Activated naive CD4-positive, alpha-beta T cell treated with anti-CD3 and anti-CD28 coated beads, Interleukin-2, amount 50 U/mL, for 24 hours (primary cell): ENCODE results near the gene RIPPLY3.
"Not testable (repeated sequence)": the region's sequence is repeated elsewhere in the genome, so short reads cannot be mapped to it uniquely, and the experiment has no call there.

Source experiments
- H3K27ac Mint-ChIP-seq: one replicate; pipeline ENCODE4 v1.8.0; 2021; ENCODE audit warnings: mild to moderate bottlenecking, mixed read lengths
- H3K27me3 Mint-ChIP-seq: one replicate; pipeline ENCODE4 v1.8.0; 2021; ENCODE audit warnings: mixed read lengths
- H3K36me3 Mint-ChIP-seq: one replicate; pipeline ENCODE4 v1.8.0; 2021; ENCODE audit warnings: mixed read lengths
- H3K4me1 Mint-ChIP-seq: one replicate; pipeline ENCODE4 v1.8.0; 2021; ENCODE audit warnings: mixed read lengths
- H3K4me3 Mint-ChIP-seq: one replicate; pipeline ENCODE4 v1.8.0; 2021; ENCODE audit warnings: mild to moderate bottlenecking, mixed read lengths
- H3K9me3 Mint-ChIP-seq: one replicate; pipeline ENCODE4 v1.8.0; 2021; ENCODE audit warnings: mixed read lengths

RIPPLY3 gene

GRCh38 chr21:36994501-36995158, 11.9 kb upstream of the RIPPLY3 start:
- Mint-ChIP-seq H3K27ac (no peak overlapping the region), H3K36me3 (no peaks in the 10 kb centered on the region), H3K9me3 (no peaks in the 10 kb centered on the region), H3K4me1 (peaks cover 4% of the 10 kb centered on the region), H3K27me3 (no peaks in the 10 kb centered on the region), H3K4me3 (no peak overlapping the region)

- not testable (repeated sequence) for H3K27me3 Mint-ChIP-seq, H3K4me3 Mint-ChIP-seq, H3K9me3 Mint-ChIP-seq, H3K36me3 Mint-ChIP-seq, H3K4me1 Mint-ChIP-seq, H3K27ac Mint-ChIP-seq
Measured at GRCh38 chr21:36995285-36995684, 11.2 kb upstream of the RIPPLY3 start.

DNA sequence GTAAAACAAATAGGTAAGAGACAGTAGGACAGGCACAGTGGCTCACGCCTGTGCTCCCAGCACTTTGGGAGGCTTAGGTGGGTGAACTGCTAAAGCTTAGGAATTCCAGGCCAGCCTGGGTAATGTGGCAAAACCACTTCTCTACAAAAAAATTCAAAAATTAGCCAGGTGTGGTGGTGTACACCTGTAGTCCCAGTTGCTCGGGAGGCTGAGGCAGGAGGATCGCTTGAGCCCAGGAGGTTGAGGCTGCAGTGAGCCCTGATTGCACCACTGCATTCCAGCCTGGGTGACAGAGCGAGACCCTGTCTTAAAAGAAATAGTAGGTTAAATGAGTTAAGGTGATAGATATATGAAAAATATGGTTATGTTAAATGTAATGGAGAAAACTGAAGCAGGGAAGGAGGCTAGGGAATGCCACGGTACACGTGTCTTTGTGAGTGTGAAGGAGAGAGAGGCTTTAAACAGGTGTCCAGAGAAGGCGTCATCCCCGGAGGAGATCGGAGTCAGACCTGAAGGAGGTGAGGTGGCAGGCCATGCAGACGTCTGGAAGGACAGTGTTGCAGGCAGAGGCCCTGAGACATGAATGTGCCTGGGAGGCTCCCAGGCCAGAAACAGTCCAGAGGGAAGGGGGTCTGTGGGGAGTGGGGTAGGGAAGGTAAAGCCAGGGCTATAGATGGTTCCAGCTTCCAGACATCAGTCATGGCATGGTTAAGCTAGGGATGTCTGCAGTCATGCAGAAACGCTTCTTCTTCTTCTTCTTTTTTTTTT, 7.2 kb upstream of the RIPPLY3 start:
- H3K9me3 Mint-ChIP-seq: no peaks in the 10 kb centered on the region
- no peaks in the 10 kb centered on the region for H3K27me3 Mint-ChIP-seq
- peaks cover 16% of the 10 kb centered on the region for H3K4me1 Mint-ChIP-seq
- H3K36me3 Mint-ChIP-seq: no peaks in the 10 kb centered on the region
- no peak overlapping the region for H3K4me3 Mint-ChIP-seq
- H3K27ac Mint-ChIP-seq: no peak overlapping the region

- Mint-ChIP-seq H3K9me3 (no peaks in the 10 kb centered on the region), H3K4me1 (peaks cover 16% of the 10 kb centered on the region), H3K27ac (peak overlapping the region; percentile 36), H3K36me3 (no peaks in the 10 kb centered on the region), H3K27me3 (no peaks in the 10 kb centered on the region), H3K4me3 (no peak overlapping the region)
Measured at GRCh38 chr21:37000381-37000780, 6.1 kb upstream of the RIPPLY3 start.

DNA sequence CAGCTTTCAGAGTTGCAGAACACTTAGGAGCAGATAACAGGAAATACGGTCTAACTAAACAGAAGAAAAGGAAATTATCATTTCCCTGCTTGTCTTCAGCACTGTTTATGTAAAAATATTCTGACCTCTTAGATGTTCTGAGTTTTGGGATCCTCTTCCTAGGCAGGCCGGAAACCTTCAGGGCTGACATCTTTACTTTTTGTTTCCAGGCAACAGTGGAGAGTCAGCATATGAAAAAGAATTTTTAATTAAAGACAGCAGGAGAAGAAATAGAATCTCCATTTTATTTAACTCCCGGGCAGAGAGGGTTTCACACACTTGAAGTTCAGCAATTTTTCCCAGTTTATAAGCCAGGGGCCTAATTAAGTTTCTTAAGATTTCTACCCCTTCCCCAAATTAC, 5.1 kb upstream of the RIPPLY3 start:
- H3K4me1 Mint-ChIP-seq: peaks cover 16% of the 10 kb centered on the region
- H3K27ac Mint-ChIP-seq: peak overlapping the region; percentile 8
- no peaks in the 10 kb centered on the region for H3K27me3 Mint-ChIP-seq
- H3K36me3 Mint-ChIP-seq: no peaks in the 10 kb centered on the region
- H3K9me3 Mint-ChIP-seq: no peaks in the 10 kb centered on the region
- no peak overlapping the region for H3K4me3 Mint-ChIP-seq

GRCh38 chr21:37002851-37003250, 3.7 kb upstream of the RIPPLY3 start:
- not testable (repeated sequence) for H3K36me3 Mint-ChIP-seq, H3K27me3 Mint-ChIP-seq, H3K27ac Mint-ChIP-seq, H3K4me3 Mint-ChIP-seq, H3K9me3 Mint-ChIP-seq
- peaks cover 19% of the 10 kb centered on the region for H3K4me1 Mint-ChIP-seq

DNA sequence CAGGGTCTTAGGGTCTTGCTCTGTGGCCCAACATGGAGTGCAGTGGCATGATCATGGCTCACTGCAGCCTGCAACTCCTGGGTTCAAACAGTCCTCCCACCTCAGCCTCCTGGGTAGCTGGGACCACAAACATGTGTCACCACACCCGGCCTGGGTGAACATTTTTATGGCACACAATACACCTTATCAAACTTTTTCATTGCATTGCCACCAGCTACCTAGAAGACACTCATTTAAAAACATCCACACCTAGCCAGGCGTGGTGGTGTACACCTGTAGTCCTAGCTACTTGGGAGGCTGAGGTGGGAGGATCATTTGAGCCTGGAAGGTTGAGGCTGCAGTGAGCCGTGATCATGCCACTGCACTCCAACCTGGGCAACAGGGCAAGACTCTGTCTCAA, 2.6 kb upstream of the RIPPLY3 start:
- peaks cover 19% of the 10 kb centered on the region for H3K4me1 Mint-ChIP-seq
- not testable (repeated sequence) for H3K9me3 Mint-ChIP-seq, H3K4me3 Mint-ChIP-seq, H3K36me3 Mint-ChIP-seq, H3K27ac Mint-ChIP-seq, H3K27me3 Mint-ChIP-seq

DNA sequence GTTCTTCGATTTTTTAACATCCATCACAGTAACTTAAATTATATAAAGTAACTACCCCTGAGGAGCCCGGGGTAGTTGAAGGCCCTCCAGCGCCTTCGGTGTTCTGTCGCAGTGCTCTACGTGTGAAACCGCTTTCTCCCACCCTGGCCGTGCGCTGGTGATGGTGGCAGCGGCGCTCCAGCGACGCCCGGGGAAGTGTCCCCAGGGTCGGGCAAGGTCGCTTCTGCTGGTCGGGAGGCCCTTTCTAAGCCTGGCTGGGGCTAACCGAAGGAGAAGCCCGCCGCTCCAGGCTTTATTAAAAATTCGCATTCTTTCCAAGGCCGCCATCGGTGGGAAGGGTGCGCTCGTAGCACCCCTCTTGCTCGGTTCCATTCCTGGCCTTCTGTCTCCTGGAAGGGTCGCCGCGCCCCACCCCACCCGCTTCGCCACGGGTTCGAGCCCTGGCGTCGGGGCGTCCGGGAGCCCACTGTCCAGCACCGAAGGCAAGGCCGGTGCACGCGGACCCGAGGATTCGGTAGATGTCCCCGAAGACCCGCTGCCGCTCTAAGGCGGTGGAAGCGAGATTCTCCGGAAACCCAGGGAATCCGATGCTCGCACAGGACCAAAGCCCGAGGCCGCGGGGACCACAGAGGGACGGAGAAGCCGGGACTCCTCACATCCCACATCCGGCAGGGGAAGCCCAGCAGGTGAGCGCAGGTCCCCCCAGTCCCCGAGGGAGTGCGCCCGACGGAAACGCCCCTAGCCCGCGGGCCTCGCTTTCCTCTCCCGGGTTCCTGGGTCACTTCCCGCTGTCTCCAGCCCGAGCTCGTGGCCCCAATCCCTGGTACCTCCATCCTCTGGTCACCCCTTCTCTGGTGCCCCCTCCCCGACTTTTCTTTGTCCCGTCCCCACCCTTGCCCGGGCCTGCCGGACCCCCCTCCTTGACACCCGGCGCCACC, 685 bp upstream of the RIPPLY3 start:
- H3K4me3 Mint-ChIP-seq: no peak overlapping the region
- no peaks in the 10 kb centered on the region for H3K36me3 Mint-ChIP-seq
- no peaks in the 10 kb centered on the region for H3K9me3 Mint-ChIP-seq
- peaks cover 24% of the 10 kb centered on the region for H3K4me1 Mint-ChIP-seq
- peaks cover 17% of the 10 kb centered on the region for H3K27me3 Mint-ChIP-seq
- H3K27ac Mint-ChIP-seq: no peak overlapping the region

DNA sequence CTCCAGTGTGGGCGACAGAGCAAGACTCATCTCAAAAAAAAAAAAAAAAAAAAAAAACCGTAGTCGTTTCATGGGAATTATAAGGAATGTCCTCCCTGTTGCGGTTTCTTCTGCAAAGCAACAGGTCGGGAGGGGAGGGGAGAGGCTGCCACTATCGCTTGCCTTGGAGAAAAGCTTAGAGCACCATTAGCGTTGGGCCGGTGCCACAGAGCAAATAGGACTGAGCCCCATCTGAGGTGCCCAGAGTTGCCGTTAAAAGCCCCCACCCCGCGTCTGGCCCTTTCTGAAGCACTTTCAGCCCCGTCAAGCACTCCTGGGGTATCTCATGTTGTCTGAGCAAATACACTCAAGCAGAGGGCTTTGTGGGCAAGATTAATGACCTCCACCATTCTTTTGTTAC, 2.2 kb downstream of the RIPPLY3 start:
- H3K27me3 Mint-ChIP-seq: peaks cover 27% of the 10 kb centered on the region
- H3K4me3 Mint-ChIP-seq: no peak overlapping the region
- H3K4me1 Mint-ChIP-seq: peaks cover 13% of the 10 kb centered on the region

GRCh38 chr21:37009740-37010341, 3.3 kb downstream of the RIPPLY3 start:
- Mint-ChIP-seq H3K27ac (no peak overlapping the region), H3K9me3 (no peaks in the 10 kb centered on the region), H3K27me3 (peaks cover 30% of the 10 kb centered on the region), H3K4me3 (peak overlapping the region; percentile 36), H3K36me3 (no peaks in the 10 kb centered on the region), H3K4me1 (peaks cover 13% of the 10 kb centered on the region)

More for the DNA sequence above, 2.2 kb downstream of the RIPPLY3 start:
- no peaks in the 10 kb centered on the region for H3K36me3 Mint-ChIP-seq
- no peak overlapping the region for H3K27ac Mint-ChIP-seq
- no peaks in the 10 kb centered on the region for H3K9me3 Mint-ChIP-seq

DNA sequence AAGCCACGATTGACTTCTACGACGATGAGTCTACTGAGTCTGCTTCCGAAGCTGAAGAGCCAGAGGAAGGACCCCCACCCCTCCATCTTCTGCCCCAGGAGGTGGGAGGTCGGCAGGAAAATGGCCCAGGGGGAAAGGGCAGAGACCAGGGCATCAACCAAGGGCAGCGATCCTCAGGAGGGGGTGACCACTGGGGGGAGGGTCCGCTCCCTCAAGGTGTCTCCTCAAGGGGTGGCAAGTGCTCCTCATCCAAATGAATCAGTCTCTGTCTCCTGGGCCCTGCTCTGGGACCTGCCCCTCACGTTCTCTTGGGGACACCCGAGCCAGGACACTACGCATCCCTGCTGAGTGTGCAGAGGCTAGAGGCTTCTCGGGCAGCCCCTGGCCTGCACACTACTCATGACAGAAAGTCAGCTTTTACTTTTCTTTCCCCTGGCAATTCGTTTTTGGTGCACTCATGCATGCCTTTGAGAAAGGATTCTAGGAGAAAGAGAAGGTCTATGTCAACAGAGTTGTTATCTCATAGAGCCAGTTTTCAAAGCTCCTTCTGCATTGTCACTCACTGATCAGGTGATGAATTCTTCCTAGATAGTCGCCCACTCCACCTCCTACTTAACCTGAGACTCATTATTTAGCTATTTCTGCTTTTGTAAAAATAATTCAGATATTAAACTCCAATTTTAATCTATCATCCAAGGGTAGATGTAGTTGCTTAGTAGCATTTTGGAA, 11.6 kb downstream of the RIPPLY3 start:
- Mint-ChIP-seq H3K36me3 (no peaks in the 10 kb centered on the region), H3K27ac (no peak overlapping the region), H3K9me3 (no peaks in the 10 kb centered on the region), H3K27me3 (peaks cover 6% of the 10 kb centered on the region), H3K4me1 (no peaks in the 10 kb centered on the region), H3K4me3 (no peak overlapping the region)

GRCh38 chr21:37026499-37026898, 20.0 kb downstream of the RIPPLY3 start:
- H3K4me3 Mint-ChIP-seq: no peak overlapping the region
- H3K4me1 Mint-ChIP-seq: no peaks in the 10 kb centered on the region
- H3K9me3 Mint-ChIP-seq: no peaks in the 10 kb centered on the region
- no peak overlapping the region for H3K27ac Mint-ChIP-seq
- H3K36me3 Mint-ChIP-seq: no peaks in the 10 kb centered on the region
- H3K27me3 Mint-ChIP-seq: no peaks in the 10 kb centered on the region

GRCh38 chr21:37028570-37028969, 22.1 kb downstream of the RIPPLY3 start:
- no peaks in the 10 kb centered on the region for H3K9me3 Mint-ChIP-seq
- H3K27me3 Mint-ChIP-seq: no peaks in the 10 kb centered on the region
- no peaks in the 10 kb centered on the region for H3K4me1 Mint-ChIP-seq
- no peaks in the 10 kb centered on the region for H3K36me3 Mint-ChIP-seq
- H3K27ac Mint-ChIP-seq: no peak overlapping the region
- no peak overlapping the region for H3K4me3 Mint-ChIP-seq

DNA sequence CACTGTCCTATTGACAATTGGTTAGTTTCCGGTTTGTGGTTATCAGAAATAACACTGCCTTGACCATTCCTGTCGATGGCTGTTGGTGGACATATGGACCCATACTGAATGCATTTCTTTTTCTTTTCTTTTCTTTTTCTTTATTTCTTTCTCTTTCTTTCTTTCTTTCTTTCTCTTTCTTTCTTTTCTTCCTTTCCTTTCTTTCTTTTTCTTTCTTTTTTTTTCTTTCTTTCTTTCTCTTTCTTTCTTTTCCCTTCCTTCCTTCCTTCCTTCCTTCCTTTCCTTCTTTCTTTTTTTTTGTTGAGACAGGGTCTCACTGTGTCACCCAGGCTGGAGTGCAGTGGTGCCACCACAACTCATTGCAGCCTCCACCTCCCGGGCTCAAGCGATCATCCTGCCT, 24.4 kb downstream of the RIPPLY3 start:
- H3K36me3 Mint-ChIP-seq: no peaks in the 10 kb centered on the region
- H3K9me3 Mint-ChIP-seq: no peaks in the 10 kb centered on the region
- no peaks in the 10 kb centered on the region for H3K27me3 Mint-ChIP-seq
- H3K4me1 Mint-ChIP-seq: no peaks in the 10 kb centered on the region
- no peak overlapping the region for H3K27ac Mint-ChIP-seq
- no peak overlapping the region for H3K4me3 Mint-ChIP-seq

GRCh38 chr21:37032293-37032692, 25.8 kb downstream of the RIPPLY3 start:
- H3K9me3 Mint-ChIP-seq: no peaks in the 10 kb centered on the region
- no peaks in the 10 kb centered on the region for H3K4me1 Mint-ChIP-seq
- H3K27me3 Mint-ChIP-seq: no peaks in the 10 kb centered on the region
- no peak overlapping the region for H3K4me3 Mint-ChIP-seq
- no peak overlapping the region for H3K27ac Mint-ChIP-seq
- no peaks in the 10 kb centered on the region for H3K36me3 Mint-ChIP-seq
